HCT116 (cell line): ENCODE results near the gene MBOAT7. TPM values are rescaled to one million over a fixed set of nuclear protein-coding genes. Genes with fewer than 3 reads are reported as not detected.
A peak's percentile ranks its signal among the peaks of the same experiment; 100 is the strongest.

Experiments used
- ATAC-seq: fragments of 200-7000 bp; cut with Tn5 transposase; 2 replicates; pipeline ENCODE4 v1.9.1; 2020; ENCODE audit warnings: mild to moderate bottlenecking, moderate library complexity
- BruUV-seq: library from RNA; stranded (reverse); fragments of 400-500 nt; replicated peaks from 2 replicates; lab custom pipeline; 2021; lab: Mats Ljungman, UMichigan
- CTCF ChIA-PET: fragments of 300-600 bp; sonication (Branson Sonifier 250); formaldehyde crosslinking; loops from one replicate; lab custom pipeline; 2021; ENCODE audit warnings: antibody characterized with exemption; lab: Charles Lee
- POLR2A ChIA-PET: fragments of 300-600, 350-600 bp; sonication (Branson Sonifier 250); formaldehyde crosslinking; loops from one replicate; lab custom pipeline; 2021; ENCODE audit warnings: antibody characterized with exemption; lab: Charles Lee
- RAD21 ChIA-PET, 2 experiments: fragments of 300-600 bp; sonication (Branson Sonifier 250); formaldehyde crosslinking; loops; one replicate each; lab custom pipeline; 2023; ENCODE audit warnings: low total read pairs in 2 of 2; ENCODE audit not compliant: uncharacterized antibody in 2 of 2, unreplicated experiment in 2 of 2, low non-redundant PET in 1 of 2; lab: Charles Lee
- DNase-seq: peaks from one replicate; pipeline ENCODE4 v3.0.0-alpha.2; 2010; ENCODE audit warnings: low read depth, low spot score
- H2AFZ ChIP-seq: fragments of 200-600 bp; shearing (Covaris generic), sonication (generic); 2 replicates; pipeline ENCODE4 v1.6.1; 2017; ENCODE audit warnings: low read depth, mixed run types, mixed read lengths, antibody characterized with exemption, low read length; ENCODE audit not compliant: poor library complexity, severe bottlenecking
- H3K27ac ChIP-seq: 2 replicates; pipeline ENCODE4 v1.5.1; 2012; ENCODE audit warnings: low read depth, low read length
- H3K27me3 ChIP-seq: fragments of 200-600 bp; sonication (generic); 2 replicates; pipeline ENCODE4 v1.6.1; 2016; ENCODE audit warnings: mixed run types, low read length, mixed read lengths; ENCODE audit not compliant: insufficient read depth
- H3K36me3 ChIP-seq, 2 experiments: fragments of 200-500 bp in 1 of 2; fragments of 200-600 bp in 1 of 2; sonication (Bioruptor generic) in 1 of 2; sonication (generic) in 1 of 2; 2 replicates each; pipeline versions ENCODE4 v1.5.1 to v1.6.1; 2014 to 2016; ENCODE audit warnings: low read length in 2 of 2, inconsistent platforms in 1 of 2, mixed read lengths in 1 of 2, mixed run types in 1 of 2; ENCODE audit not compliant: insufficient read depth in 2 of 2, control insufficient read depth in 1 of 2
- H3K4me1 ChIP-seq, 2 experiments: fragments of 200-600 bp in 1 of 2; sonication (generic) in 1 of 2; 2 replicates each; pipeline versions ENCODE4 v1.5.1 to v1.6.1; 2012 to 2017; ENCODE audit warnings: low read length in 2 of 2, inconsistent platforms in 1 of 2, mild to moderate bottlenecking in 1 of 2, mixed read lengths in 1 of 2, mixed run types in 1 of 2, moderate library complexity in 1 of 2; ENCODE audit not compliant: insufficient read depth in 2 of 2, control insufficient read depth in 1 of 2
- H3K4me2 ChIP-seq: fragments of 200-600 bp; sonication (generic); 2 replicates; pipeline ENCODE4 v1.6.1; 2017; ENCODE audit warnings: mixed run types, low read length, mixed read lengths
- H3K4me3 ChIP-seq, 2 experiments: fragments of 200-600 bp in 1 of 2; sonication (generic) in 1 of 2; replicated peaks in 1 of 2; 2 replicates each; pipeline ENCODE4 v1.5.1; 2011 to 2016; ENCODE audit warnings: low read length in 2 of 2, control low read depth in 1 of 2, low read depth in 1 of 2, mild to moderate bottlenecking in 1 of 2, mixed read lengths in 1 of 2, mixed run types in 1 of 2
- H3K79me2 ChIP-seq: fragments of 200-600 bp; sonication (generic); 2 replicates; pipeline ENCODE4 v1.6.1; 2017; ENCODE audit warnings: mild to moderate bottlenecking, mixed run types, low read length, moderate library complexity, mixed read lengths; ENCODE audit not compliant: insufficient read depth
- H3K9ac ChIP-seq: fragments of 200-600 bp; sonication (generic); 2 replicates; pipeline ENCODE4 v1.6.1; 2016; ENCODE audit warnings: low read length, mixed read lengths
- H3K9me2 ChIP-seq: fragments of 200-600 bp; sonication (generic), shearing (Covaris generic); 2 replicates; pipeline ENCODE4 v1.6.1; 2017; ENCODE audit warnings: mixed run types, mild to moderate bottlenecking, moderate library complexity; ENCODE audit not compliant: insufficient read depth
- H3K9me3 ChIP-seq, 2 experiments: fragments of 200-500 bp in 1 of 2; fragments of 200-600 bp in 1 of 2; sonication (Bioruptor generic) in 1 of 2; sonication (generic) in 1 of 2; 2 replicates each; pipeline ENCODE4 v1.6.1; 2014 to 2017; ENCODE audit warnings: low read length in 2 of 2, mixed read lengths in 2 of 2, inconsistent platforms in 1 of 2, low read depth in 1 of 2, mild to moderate bottlenecking in 1 of 2, mixed run types in 1 of 2, moderate library complexity in 1 of 2; ENCODE audit not compliant: control insufficient read depth in 1 of 2, insufficient read depth in 1 of 2
- H4K20me1 ChIP-seq: fragments of 200-600 bp; sonication (generic), shearing (Covaris generic); 2 replicates; pipeline ENCODE4 v1.6.1; 2017; ENCODE audit warnings: mixed run types, mild to moderate bottlenecking, moderate library complexity; ENCODE audit not compliant: insufficient read depth
- CBX3 ChIP-seq: IDR thresholded peaks from 2 replicates; pipeline ENCODE4 v1.6.1; 2012; ENCODE audit warnings: low read depth
- CTCF ChIP-seq, 3 experiments: fragments of 200-600 bp in 1 of 3; sonication (generic) in 1 of 3; IDR thresholded peaks in 2 of 3; conservative IDR thresholded peaks in 1 of 3; 2 replicates each; pipeline ENCODE4 v1.5.1; 2012 to 2017; ENCODE audit warnings: low read depth in 2 of 3, low read length in 2 of 3, antibody characterized with exemption in 1 of 3, borderline replicate concordance in 1 of 3, control low read depth in 1 of 3, mild to moderate bottlenecking in 1 of 3, mixed read lengths in 1 of 3, mixed run types in 1 of 3, moderate library complexity in 1 of 3; ENCODE audit not compliant: insufficient read depth in 1 of 3
- EGR1 ChIP-seq: IDR thresholded peaks from 2 replicates; pipeline ENCODE4 v1.6.1; 2012; ENCODE audit warnings: low read depth
- ELF1 ChIP-seq: IDR thresholded peaks from 2 replicates; pipeline ENCODE4 v1.6.1; 2012; ENCODE audit warnings: low read depth, borderline replicate concordance
- FOSL1 ChIP-seq: IDR thresholded peaks from 2 replicates; pipeline ENCODE4 v1.6.1; 2012; ENCODE audit warnings: low read depth
- SRF ChIP-seq: IDR thresholded peaks from 2 replicates; pipeline ENCODE4 v1.6.1; 2012; ENCODE audit warnings: low read depth
- TCF7L2 ChIP-seq: IDR thresholded peaks from 2 replicates; pipeline ENCODE4 v1.7.0; 2011; ENCODE audit warnings: borderline replicate concordance, inconsistent platforms; ENCODE audit not compliant: insufficient read depth, insufficient read length; ENCODE audit errors: extremely low read depth
- YY1 ChIP-seq: IDR thresholded peaks from 2 replicates; pipeline ENCODE4 v1.6.1; 2011; ENCODE audit warnings: low read length, low read depth, moderate library complexity, mild to moderate bottlenecking; ENCODE audit not compliant: insufficient replicate concordance; ENCODE audit errors: extremely low read depth
- intact Hi-C: fragments of 100-400 bp; cut with micrococcal nuclease; formaldehyde crosslinking; loops from 2 replicates; pipeline ENCODE4 v1.10.0; 2022
- total RNA-seq: library from RNA; stranded (reverse); gene quantifications from one replicate; pipeline ENCODE4 v1.2.1, GENCODE V29; 2021; ENCODE audit not compliant: unreplicated experiment

The MBOAT7 gene
- total RNA-seq, 1 experiment from 2014 or later = 113 TPM

- H3K9ac ChIP-seq = peak overlapping the region; percentile 99
- DNase-seq (no peak), ATAC-seq (no peak)
- BruUV-seq = no TSS peak
- RAD21 ChIA-PET = no interaction called here
- peaks cover 28% of the 10 kb centered on the region; the same call in 1 of the 2 replicates for H4K20me1 ChIP-seq
- peaks cover 25 to 38% of the 10 kb centered on the region in 2 experiments for H3K36me3 ChIP-seq
- no peak overlapping the region for H2AFZ ChIP-seq
- POLR2A ChIA-PET = interaction anchor here (0.6 to 5.7 kb wide), 6 partner anchors 10 to 1630 kb away, joined by 3 to 126 read pairs (median 3); partner anchors contain the start of genes CNOT3, LENG1, MBOAT7 and TSEN34
- no peak overlapping the region; a peak in 1 of 4 replicates for H3K4me3 ChIP-seq
- H3K79me2 ChIP-seq = peaks cover 42% of the 10 kb centered on the region
- H3K4me1 ChIP-seq = peaks cover 9 to 33% of the 10 kb centered on the region in 2 experiments
- intact Hi-C loops = no loop called here
- H3K4me2 ChIP-seq = peak overlapping the region; percentile 97
- H3K9me2 ChIP-seq = no peaks in the 10 kb centered on the region
- CTCF ChIA-PET = no interaction called here
- no peaks in the 10 kb centered on the region for H3K9me3 ChIP-seq
- TF ChIP-seq FOSL1 (no peak), CBX3 (no peak), TCF7L2 (no peak), YY1 (no peak), CTCF (IDR thresholded peaks at IDR 0.05 in 2 of 3, conservative IDR thresholded peaks at IDR 0.05 in 1 of 3; ENCODE audit: borderline replicate concordance in 1 of 3, insufficient read depth in 1 of 3, low read depth in 2 of 3, low read length in 2 of 3) (no peak), SRF (no peak), ELF1 (no peak), EGR1 (no peak)
- TF ChIP-seq, all 23 proteins: peak for 0
- Histone ChIP-seq H3K27ac (peak overlapping the region; percentile 81; the same call in 1 of the 2 replicates), H3K27me3 (no peaks in the 10 kb centered on the region)
These were observed 10.0 kb upstream of the MBOAT7 start for GRCh38 chr19:54199401-54199800.
